GM12892 (cell line): ENCODE data around the gene ENAH.

Experiments
- DNase-seq: peaks from one replicate; pipeline ENCODE4 v3.0.0; 2011; ENCODE audit not compliant: insufficient read length
- FAIRE-seq: peaks from 2 replicates; lab custom pipeline; 2011; peaks lifted over from hg19 to GRCh38; lab: Jason Lieb, UNC
- POLR2A ChIP-seq: IDR thresholded peaks from 2 replicates; pipeline ENCODE4 v1.6.1; 2011; ENCODE audit warnings: low read depth, low read length, control low read depth
- POLR2AphosphoS5 ChIP-seq: IDR thresholded peaks from 2 replicates; pipeline ENCODE4 v1.6.1; 2011; ENCODE audit warnings: low read depth, low read length, control low read depth
- TAF1 ChIP-seq: IDR thresholded peaks from 2 replicates; pipeline ENCODE4 v1.6.1; 2011; ENCODE audit warnings: low read depth, mild to moderate bottlenecking, control low read depth, low read length, borderline replicate concordance

The ENAH gene

DNA sequence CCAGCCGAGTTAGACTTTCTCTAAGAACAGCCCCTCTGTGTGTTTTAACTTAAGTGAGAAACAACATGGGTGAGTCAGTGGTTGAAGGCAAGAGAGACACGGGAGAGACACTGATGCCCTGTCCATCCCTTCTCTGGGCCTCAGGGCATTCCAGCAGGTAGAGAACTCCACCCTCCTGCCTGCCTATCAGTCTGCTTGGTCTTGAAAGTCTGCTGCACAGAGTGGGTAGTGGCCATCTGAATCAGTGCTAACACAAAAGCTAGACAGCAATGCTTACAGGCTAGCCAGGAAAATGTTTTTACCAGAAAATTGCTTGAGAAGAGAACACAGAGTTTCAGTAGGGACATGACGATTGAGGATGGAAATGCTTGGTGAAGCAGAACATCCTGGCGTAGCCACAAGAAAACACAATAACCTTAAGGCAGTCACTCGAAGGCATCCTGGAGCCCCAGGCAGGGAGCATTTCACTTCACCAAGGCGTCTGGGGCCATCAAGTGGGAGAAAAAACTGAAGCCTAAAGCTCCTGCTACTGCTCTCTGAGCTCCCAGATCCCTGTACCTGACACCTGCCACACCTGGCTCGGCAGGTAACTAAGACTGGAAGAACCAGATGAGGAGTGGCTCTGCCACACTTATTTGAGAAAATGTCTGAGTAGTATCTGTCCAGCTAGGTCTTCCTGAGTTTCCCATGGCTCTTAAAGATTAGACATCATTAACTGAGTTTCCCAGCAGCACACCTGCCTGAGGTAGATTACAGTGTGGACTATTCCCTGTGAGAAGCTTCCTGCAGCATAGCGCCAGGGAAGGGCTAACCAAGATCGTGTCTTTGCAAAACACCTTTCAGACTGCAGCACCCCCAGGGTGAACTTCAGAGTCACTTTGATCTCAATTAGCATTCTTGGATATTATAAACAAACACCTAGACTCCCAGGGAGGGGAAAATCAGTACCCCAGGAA is 207.0 kb downstream of the ENAH start:
- TF ChIP-seq TAF1 (no peak), POLR2A (no peak), POLR2AphosphoS5 (no peak)
- DNase-seq = no peak
- no peak for FAIRE-seq

DNA sequence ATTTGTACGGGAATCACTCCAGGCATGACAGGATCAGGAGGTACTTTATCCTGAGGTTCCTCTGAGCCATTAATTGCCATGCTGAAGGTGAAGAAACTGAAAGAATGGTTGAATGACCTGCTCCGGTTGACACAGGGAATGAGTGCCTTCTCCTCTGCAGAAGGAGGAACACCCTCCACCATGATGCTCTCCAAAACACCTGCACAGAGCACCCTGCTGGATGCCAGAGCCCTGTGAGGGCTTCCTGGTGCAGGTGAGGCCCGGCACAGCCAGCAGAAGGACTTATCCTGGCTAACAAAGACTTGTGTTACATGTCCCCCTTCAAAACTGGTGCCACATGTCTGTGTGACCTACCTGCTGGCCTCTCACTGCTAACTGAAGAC is 210.8 kb downstream of the ENAH start:
- DNase-seq = no peak
- TF ChIP-seq TAF1 = no peak
- no peak for TF ChIP-seq POLR2A
- no peak for TF ChIP-seq POLR2AphosphoS5

DNA sequence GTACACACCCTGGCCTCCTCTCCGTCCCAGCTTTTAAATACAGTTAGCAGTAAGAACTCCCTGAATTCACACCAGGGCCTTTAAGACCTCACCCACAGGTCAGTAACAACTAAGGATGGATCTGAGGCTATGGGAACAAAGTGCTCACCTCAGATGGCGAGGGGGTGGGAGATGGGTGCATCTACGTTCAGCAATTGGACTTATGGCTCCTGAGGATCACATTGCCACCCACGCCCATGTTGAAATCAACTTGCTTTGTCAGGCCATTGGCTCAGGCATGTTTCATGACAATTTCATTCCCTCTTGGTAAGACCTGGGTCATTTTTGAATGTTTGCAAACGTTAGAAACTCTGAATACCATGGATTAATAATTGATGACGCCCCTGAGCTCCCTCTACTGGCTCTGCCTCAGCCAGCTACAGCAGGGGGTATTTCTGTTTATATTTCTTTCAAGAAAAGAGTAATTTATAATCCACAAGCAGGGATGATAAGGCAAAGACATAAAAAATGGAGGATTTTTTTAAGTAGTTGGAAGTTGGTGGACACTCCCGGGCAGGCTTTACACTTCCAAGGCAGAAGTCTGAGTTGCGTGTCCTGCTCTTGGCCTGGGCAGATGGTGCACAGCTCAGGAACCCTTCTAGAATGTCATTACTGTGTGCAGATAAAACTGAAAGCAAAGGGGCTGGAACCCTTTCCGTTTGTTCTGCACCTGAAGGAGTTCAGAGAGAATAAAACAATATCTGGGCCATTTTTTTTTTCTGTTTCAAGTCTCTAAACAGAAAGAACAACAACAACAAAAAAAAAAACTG is 211.4 kb downstream of the ENAH start:
- FAIRE-seq = no peak
- DNase-seq = no peak
- TF ChIP-seq POLR2AphosphoS5 (no peak), POLR2A (no peak), TAF1 (no peak)

More for the DNA sequence above, 210.8 kb downstream of the ENAH start:
- FAIRE-seq = no peak

DNA sequence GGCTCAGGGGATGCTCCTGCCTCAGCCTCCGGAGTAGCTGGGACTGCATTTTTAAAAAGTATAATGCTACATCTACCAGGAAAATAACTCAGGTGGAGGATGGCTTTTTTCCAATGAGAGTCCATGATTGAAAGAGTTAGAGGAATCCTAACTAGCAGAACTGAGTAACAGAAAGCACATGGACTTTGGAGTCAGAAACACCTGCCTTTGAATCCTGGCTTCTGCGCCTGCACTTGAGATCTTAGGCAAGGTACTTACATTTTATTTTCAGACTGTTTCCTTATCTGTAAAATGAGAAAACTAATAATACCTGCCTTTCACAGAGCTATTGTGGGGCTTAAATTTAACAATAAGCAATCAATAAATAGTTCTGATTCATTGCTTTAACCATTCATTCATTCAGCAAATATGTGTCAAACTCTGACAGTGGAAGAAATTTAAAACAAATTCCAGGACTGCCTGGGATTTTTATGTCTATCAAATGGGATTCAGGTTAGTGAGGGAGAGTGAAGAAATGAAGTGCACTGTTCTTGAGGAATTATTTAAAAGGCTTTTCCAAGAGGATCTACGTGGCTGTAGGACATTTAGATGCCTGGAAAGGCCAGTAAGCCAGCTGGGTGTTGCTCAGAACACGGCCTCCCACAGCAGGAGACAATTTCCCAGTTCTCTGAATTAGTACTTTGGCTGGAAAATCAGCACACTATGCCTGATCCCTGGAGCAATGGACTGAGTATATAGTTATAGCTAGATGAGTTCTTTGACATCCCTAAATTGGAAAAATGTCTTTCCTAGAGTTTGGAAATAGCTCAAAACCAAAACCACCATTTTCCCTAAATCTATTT is 212.3 kb downstream of the ENAH start:
- FAIRE-seq (no peak), DNase-seq (no peak)
- TF ChIP-seq TAF1 (no peak), POLR2AphosphoS5 (no peak), POLR2A (no peak)

DNA sequence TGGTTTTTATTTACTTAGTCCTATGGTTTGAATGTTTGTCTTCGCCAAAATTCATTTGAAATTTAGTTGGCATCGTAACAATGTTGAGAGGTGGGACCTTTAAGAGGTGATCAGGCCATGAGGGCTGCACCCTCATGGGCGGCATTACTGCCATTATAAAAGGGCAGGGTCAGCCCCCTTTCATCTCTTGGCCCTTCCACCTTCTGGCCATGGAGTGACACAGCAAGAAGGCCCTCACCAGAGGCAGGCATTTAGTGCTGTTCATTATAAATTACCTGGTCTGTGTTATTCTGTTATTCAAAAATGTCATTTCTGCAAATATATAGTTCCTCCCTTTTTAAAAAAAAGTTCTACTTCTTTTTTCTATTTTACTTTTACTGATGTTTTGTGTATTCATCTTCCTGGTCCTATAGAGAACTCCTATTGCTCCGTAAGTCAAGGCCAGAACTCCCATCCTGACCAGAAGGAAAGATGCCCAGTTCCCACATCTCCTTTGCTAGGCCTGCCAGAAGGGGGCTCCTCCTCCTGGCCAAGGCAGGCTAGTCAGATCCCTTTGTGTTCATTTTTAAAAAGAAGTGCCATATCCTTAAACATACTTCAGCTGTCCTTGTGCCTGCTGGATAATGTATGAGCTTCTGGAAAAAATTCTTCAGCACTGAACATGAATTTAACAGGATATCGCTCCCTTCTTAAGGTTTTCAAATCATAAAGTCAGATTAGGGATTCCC is 215.0 kb downstream of the ENAH start:
- FAIRE-seq (no peak), DNase-seq (no peak)
- TF ChIP-seq TAF1 (no peak), POLR2A (no peak), POLR2AphosphoS5 (no peak)
